ENCODE data around the gene C8A. TPM values are rescaled to one million over a fixed set of nuclear protein-coding genes. Genes with fewer than 3 reads are reported as not detected.

Gene C8A
- total RNA-seq, 1 experiment from 2014 or later, result not detected

DNA sequence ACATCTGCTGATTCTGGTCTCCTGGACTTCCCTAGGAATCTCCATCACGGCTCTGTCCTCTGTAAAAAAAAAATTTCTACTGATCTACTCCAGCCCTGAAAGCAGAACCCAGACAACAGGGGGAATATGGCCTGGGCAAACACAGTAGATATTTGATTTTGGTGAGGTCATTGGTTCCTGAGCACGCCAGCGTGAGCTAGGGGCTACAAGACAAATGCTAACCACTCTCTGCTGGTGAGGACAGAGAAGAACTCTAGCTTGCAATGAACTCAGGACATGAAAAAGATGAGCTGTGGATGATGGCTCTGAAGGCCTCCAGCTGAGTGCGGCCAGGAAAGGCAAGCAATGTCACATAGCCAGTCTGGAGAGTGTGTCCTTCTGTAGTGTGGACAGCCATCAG, 18.2 kb upstream of the C8A start:
- DNase-seq (ENCODE audit: extremely low read depth, low read depth), result no peak

DNA sequence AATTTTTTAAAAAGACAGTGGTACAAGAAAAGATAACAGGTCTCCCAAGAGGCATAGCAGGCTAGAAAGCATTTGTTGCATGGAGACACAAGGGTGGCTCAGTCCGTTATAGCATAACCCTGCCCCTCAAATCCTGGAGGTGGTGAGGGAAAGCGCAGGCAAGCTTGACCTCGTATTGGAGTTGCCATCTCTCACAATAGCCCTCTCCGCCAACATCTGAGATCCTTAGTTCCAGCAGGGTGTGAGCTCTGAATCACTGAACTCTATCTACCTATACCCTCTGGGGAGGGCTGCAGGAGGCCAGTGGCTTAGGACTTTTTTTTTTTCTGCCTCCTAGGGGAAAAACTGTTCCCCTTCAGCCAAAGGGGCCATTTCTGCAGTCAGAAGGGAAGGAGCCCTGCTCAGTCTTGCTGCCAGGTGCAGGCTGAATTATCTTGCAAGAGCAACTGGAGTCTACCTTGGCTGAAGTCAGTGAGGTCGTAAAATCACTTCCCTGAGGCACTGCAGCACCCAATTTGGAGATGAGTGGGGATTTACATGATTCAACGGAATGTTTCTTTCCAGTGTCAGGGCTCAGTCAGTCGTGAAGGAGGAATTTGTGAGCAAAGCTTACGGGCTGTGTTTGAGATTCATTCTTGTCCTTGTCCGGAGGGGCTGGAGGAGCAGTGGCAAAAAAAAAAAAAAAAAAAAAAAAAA, 17.2 kb upstream of the C8A start:
- DNase-seq (ENCODE audit: extremely low read depth, low read depth), result no peak

DNA sequence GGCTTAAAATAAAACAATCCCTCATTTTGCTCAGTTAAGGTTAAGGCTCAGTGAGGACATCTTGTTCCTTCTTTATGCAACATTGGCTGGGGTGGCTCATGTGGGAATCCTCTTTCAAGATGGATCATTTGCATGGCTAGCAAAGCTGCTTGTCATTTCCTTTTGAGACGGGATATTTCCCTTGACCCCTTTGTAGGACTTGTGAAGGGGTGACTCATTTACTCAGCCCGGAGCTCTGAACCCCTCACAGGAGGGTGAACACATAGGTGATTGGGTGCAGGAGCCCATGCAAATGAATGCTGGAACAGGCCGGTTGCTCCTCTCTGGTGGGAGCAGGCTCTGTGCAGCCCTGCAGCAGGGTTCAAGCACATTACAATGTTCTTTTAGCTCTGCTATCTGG, 15.8 kb upstream of the C8A start:
- DNase-seq (ENCODE audit: extremely low read depth, low read depth), result no peak

DNA sequence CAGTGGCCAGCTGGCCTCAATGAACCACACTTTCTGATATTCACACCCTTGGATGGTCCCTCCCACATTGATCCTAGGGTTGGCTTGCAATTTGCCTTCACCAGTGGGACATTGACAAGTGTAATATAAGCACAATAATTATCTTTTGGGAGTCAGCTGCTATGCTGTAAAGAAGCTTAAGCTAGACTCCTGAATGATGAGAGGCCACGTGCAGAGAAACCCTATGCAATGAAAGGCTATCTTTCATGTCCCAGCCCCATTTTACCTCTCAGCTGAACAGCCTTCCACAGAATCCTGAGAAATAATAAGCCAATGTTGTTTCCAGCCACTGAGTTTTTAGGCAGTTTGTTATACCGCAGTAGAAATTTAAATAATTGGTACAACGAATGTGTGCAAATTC, 11.1 kb upstream of the C8A start:
- DNase-seq (ENCODE audit: extremely low read depth, low read depth), result no peak

DNA sequence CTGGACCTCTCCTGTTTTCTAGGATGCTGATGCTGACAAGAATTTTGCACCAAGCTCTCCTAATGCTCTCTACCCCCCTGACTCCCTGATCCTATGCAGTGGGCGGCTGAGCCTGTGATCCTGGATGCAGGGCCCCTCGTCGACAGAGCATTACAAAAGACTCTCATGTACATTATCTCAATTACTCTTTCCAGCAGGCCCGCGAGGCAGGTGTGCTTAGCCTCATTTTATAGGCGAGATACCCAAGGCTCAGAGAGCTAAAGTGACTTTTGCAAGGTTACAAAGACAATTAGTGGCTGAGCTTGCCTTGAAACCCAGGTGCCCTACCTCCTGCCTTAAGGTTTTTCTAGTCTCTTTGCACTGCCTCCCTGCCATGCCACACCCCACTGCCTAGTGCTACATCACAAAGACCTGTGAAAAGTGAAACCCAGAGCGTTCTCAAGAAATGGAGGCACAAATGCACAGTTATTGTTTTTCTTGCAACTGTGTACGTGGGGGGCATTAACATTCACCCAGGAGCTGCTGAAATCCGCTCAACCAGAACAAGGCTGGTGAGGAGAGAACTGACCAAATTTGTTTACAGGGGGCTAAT, 10.0 kb upstream of the C8A start:
- DNase-seq (ENCODE audit: extremely low read depth, low read depth), result no peak

DNA sequence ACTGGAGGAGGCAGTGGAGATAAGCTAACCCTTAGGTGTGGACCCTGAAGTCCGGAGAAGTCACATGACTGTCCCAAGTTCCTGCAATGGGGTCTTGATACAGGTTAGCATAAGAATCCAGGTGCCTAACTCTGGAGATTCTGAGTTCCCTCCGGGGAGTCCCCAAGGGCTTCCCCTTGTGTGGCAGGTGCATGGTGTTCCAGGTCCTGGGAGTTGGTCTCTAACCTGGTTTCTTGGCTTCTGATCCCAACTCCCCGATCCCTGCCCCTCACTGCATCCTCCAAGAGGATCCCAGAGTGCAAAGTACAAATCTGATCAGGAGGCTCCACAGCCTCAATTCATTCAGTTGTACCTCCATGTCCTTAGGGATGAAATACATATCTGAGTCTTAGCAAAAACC, 9.3 kb upstream of the C8A start:
- DNase-seq (ENCODE audit: extremely low read depth, low read depth), result no peak

DNA sequence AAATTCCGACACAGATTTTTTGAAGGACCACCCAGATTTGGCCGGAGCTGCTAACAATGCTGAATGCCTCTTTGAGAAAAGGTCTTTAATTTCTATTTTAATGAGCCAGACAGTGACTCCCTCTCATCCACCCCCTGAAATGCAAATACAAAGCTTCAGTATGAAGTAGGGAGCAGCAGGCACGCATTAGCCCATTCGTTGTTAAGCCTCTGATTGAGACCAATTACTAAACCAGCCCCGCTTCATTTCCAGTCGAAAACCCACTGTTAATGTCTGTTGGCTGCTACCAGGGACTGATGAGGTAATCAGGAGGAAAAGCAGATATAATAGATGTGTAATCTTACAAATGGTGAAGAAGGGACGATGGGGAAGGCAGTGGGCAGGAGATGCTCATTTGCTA, 4.8 kb upstream of the C8A start:
- DNase-seq (ENCODE audit: extremely low read depth, low read depth), result no peak

DNA sequence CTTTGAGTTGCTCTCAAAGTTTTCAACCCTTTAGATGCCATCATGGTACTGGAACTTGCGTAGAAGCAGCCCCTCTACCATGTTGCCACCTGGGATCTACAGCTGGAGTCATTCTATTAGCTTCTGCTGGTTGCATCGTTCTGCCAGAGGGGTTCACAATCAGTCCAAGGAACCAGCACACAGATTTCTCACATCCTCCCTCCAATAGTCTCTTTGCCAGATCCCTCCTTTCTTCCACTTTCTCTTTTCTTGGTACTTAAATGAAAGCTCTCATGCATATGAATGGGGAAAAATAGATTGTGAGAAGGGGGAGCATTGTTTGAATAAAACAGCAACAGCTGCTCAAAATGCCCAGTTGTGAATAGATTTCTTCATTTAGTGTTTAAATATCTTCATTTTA, 4.2 kb upstream of the C8A start:
- no peak for DNase-seq (ENCODE audit: extremely low read depth, low read depth)

DNA sequence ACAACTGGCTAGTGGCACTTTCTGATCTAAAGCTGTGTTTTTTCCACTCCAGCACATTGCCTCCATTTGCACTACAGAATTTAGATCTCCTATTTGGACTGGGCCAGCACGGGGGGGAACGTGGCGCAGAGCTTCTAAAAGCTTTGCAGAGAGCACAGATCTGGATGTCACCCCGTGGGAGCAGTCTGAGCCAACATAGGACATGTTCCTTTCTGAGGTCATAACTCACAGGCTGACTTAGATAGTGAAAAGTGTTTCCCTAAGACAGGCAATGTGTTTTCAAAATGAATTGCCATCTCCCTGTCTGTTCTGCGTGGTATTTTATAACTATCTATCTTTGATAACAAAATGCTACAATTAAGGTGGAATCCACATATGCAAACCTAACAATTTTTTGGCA, 3.7 kb upstream of the C8A start:
- no peak for DNase-seq (ENCODE audit: extremely low read depth, low read depth)

DNA sequence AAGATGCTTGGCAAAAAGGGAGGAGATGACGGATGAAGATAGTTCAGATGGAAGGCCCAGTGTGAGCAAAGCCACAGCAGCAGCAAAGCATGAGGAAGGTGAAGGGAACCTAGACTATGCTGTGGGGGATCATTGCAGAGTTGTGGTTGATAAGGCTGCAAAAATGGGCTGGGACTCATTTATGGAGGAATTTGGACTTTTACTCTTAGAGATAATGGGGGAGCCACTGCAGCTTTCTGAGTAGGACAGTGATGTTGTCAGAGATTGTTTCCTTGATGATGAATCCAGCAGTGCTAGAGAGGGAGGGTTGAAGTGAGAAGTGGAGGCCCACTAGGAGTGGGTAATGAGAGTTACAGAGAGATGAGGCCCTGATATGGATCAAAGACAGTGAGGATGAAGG, 2.1 kb upstream of the C8A start:
- DNase-seq (ENCODE audit: extremely low read depth, low read depth), result no peak

DNA sequence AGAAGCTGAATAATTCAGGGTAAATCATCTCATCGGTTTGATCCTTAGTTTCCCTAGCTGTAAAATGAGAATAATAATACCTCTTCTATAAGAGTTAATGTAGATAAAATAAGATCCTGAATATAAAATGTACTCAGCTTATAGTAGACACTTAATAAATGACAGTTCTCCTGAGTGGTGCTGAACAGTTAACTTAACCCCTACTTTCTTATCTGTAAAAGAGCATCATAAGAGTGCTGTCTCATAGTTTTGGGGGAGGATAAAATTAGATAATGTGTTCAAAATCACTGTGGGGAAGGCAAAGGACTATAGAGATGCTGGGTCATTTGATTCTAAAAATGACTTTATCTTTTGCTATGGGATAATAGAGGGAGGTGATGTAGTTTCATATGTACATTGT, 593 bp downstream of the C8A start:
- DNase-seq (ENCODE audit: extremely low read depth, low read depth), result no peak

DNA sequence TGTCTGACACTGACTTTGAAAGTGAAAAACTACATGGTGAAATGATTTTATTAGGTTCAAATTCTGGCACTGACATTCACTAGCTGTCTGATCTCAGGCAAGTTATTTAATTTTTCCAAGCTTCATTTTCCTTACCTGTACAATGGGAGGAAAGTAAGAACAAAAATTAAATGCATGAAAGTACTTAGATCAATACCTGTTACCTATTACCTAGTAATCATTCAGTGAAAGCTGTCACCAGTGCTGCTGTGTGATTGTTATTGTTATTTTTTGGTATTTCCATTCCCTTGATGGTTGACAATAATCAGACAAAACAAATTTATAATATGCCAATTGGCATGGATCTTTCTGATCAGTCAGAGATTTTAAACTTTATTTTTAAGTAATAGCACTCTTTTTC, 1.6 kb downstream of the C8A start:
- no peak for DNase-seq (ENCODE audit: extremely low read depth, low read depth)

DNA sequence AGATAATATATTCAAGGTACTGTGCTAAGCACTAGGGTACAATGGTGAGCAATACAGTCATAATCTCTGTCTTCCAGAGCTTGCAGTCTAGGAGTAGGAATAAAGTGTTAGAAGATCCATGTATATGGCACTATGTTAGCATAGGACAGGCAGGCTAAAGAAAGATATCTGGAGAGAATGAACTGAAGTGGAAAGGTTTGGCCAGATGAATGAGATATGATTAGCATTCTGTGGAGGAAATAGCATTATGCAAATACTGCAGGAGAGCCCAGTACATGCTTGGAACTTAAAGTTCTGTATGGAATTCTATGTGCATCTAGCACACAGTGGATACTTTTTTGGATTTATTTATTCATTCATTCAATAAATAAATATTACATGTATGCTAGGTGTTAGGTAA, 4.7 kb downstream of the C8A start:
- no peak for DNase-seq (ENCODE audit: extremely low read depth, low read depth)

DNA sequence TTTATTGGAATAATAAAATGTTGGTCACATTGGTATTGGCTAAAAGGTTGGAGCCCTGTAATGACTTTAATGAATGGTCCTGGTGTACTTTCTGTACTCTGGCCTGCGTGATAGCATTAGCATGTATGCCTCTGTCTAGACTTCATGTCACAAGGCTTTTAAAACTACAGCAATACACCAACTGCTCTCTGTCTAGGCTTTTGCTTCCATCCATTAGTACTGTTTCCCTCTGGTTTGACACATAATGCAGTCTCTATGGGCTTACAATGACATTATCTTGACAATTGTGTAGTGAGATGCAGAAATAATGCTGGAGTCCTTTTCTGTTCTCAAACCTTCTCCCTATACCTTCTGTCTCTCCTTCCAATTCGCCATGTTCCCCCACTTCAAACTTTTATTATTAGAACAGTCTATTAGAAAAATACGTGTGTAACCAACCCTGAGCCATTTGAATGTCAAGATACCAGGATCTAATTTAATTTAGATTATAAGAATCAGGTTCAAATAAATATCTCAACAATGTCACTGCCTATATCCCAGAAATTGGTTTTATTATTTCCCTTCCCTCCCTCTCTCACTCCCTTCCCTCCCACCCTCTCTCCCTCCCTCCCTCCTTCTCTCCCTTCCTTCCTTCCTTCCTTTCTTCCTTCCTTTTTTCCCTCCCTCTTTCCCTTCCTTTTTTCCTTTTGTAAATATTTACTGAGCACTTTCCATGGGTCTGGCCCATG, 8.8 kb downstream of the C8A start:
- DNase-seq (ENCODE audit: extremely low read depth, low read depth), result no peak

DNA sequence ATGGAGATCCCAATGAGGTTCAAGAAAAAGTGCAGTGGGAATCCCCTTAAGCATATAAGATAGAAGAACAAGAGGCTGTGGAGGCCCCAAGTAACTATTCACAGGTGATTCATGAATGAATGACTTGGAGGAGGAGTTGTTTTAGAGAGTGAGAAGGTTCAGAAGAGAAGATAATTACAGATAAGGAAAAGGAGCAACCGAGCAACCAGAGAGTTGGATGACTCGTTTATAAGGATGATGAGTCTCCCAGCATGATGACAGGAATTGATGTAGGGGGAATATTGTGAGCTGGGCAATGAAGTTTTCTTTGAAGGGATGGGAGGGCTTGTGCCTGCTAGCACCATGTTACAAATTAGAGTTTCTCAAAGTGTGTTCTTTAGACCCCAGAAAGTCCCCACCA, 9.8 kb downstream of the C8A start:
- DNase-seq (ENCODE audit: extremely low read depth, low read depth), result no peak

DNA sequence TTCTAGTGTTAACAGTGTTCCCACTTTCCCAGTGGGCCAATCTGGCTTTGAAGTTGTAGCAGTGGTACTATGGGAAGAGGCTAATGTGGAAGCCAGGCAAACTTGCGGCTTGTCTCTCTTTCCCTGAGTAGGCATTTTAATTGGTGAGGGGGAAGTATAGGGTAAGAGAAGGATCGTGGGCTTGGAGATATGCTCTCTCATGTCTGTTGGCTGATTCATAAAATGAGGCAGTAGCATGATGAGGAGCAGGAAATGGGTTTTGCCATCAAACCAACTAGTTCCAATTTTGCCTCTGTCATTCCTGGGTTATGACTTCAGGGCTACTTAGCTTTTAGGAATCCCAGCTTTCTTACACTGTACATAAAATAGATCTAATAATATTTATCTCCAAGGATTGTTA, 12.1 kb downstream of the C8A start:
- no peak for DNase-seq (ENCODE audit: extremely low read depth, low read depth)

DNA sequence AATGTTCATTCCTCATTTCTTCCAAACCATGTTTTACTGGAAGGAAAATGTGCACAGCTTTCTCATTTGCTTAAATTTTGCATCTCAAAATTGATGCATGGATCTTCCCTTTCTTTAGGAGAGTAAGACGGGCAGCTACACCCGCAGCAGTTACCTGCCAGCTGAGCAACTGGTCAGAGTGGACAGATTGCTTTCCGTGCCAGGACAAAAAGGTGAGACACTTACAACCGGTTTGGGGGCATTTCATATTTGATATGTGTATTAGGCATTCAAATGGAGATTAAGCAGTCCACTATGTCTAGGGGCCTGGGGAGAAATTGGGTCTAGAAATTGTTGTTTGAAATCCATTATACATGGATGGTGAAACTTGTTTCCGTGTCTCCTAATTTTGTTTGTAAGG, 12.9 kb downstream of the C8A start:
- no peak for DNase-seq (ENCODE audit: extremely low read depth, low read depth)

DNA sequence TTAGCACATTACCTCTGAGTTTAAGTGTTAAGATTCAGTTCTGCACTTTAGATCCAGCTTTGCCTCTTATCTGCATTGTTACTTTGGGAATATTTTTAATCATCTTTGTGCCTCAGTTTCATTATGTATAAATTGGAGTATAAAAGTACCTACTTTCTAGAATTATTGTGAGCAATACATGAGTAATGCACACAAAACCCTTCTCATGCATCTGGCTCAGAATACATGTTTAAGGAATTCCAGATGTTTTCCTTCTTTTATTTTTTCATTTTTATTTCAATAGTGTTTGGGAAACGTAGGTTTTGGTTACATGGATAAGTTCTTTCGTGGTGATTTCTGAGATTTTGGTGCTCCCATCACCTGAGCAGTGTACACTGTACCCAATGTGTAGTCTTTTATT, 14.2 kb downstream of the C8A start:
- no peak for DNase-seq (ENCODE audit: extremely low read depth, low read depth)

DNA sequence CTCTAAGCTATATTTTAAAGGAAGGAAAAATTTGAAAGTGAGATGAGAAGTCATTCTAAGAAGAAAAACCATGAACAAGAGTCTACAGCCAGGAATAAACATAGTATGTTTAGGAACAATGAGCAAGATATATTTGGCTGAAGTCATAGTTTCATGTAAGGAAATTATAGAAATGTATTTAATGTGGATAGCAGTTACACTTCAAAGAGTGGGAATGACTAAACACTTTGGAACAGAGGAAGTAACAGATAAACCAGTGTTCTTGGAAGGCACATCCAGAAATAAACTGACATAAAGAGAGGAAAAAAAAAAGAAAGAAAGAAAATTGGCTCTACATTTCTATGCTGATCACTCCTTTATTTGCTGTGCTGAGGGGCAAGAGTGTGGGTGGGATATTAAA, 18.0 kb downstream of the C8A start:
- DNase-seq (ENCODE audit: extremely low read depth, low read depth), result no peak

DNA sequence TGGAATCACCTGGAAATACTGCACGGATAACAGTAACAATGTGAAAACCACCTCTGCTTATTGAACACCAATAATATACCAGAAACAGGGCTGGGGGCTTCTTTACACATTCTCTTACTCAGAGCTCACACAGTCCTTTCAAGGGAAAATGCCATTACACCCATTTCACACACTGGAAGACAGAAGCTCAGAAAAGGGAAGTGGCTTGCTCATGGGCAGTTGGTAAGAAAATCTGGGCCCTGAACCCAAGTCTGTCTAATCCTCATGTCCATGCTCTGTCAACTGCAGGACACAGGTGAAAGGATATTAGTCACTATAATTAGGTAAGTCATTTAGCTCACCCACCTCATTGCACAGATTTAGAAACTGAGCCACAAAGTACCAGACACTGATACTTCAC, 18.6 kb downstream of the C8A start:
- DNase-seq (ENCODE audit: extremely low read depth, low read depth), result no peak

DNA sequence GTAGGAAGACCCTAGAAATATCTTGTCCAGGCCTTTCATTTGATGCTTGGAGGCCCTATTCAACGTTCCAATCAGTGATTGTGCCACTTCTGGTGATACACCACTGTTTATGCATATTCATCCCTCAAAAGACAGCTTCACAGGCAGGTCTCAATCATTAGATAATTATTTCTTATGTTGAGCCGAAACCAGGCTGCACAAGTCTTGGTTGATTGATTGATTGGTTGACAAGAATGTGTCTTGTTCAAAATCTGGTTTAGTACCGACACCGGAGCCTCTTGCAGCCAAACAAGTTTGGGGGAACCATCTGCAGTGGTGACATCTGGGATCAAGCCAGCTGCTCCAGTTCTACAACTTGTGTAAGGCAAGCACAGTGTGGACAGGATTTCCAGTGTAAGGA, 20.1 kb downstream of the C8A start:
- DNase-seq (ENCODE audit: extremely low read depth, low read depth), result no peak

DNA sequence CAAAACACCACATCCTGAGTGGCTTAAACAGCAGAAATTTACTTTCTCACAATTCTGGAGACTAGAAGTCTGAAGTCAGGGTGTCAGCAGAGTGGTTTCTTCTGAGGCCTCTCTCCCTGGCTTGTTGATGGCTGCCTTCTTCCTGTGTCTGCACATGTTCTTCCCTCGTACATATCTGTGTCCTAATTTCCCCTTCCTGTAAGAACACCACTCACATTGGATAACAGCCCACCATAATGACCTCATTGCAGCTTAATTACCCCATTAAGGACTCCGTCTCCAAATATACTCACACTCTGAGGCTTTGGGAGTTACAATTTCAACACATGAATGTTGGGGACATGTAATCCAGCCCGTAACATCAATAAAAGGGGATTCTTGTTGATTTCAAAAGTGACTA, 23.4 kb downstream of the C8A start:
- DNase-seq (ENCODE audit: extremely low read depth, low read depth), result no peak
